ENCODE measurements around the gene PSMD3.

The PSMD3 gene

GRCh38 chr17:40017422-40018080 is 36.9 kb downstream of the PSMD3 start:
- H3K4me3 ChIP-seq (ENCODE audit: low read depth, low read length), result no peak overlapping the region
- ChIA-PET CTCF (interaction anchor here (1.2 to 12.8 kb wide), 9 partner anchors 14 to 273 kb away, joined by 3 to 325 read pairs (median 29); no protein-coding TSS in a partner anchor), POLR2A (interaction anchor here (0.5 kb wide), 1 partner anchor 251 kb away, joined by 3 read pairs; no protein-coding TSS in a partner anchor)
- no peak for TF ChIP-seq CTCF (IDR thresholded peaks at IDR 0.05; ENCODE audit: insufficient read depth, low read length, missing control alignments)
- DNase-seq (ENCODE audit: low read depth, low spot score), result no peak

GRCh38 chr17:40018211-40019121 is 37.9 kb downstream of the PSMD3 start:
- no peak for TF ChIP-seq CTCF (IDR thresholded peaks at IDR 0.05; ENCODE audit: insufficient read depth, low read length, missing control alignments)
- ChIA-PET POLR2A (interaction anchor here (0.5 kb wide), 1 partner anchor 252 kb away, joined by 3 read pairs; no protein-coding TSS in a partner anchor), CTCF (interaction anchor here (0.7 to 12.8 kb wide), 8 partner anchors 13 to 273 kb away, joined by 3 to 325 read pairs (median 44); no protein-coding TSS in a partner anchor)
- H3K4me3 ChIP-seq (ENCODE audit: low read depth, low read length), result no peak overlapping the region
- DNase-seq (ENCODE audit: low read depth, low spot score), result no peak

- no peak for DNase-seq (ENCODE audit: low read depth, low spot score)
- TF ChIP-seq CTCF (IDR thresholded peaks at IDR 0.05; ENCODE audit: insufficient read depth, low read length, missing control alignments), result no peak
- ChIA-PET CTCF (interaction anchor here (0.9 to 12.8 kb wide), 5 partner anchors 12 to 149 kb away, joined by 3 to 325 read pairs (median 69); no protein-coding TSS in a partner anchor), POLR2A (no interaction called here)
- no peak overlapping the region for H3K4me3 ChIP-seq (ENCODE audit: low read depth, low read length)
These were observed 38.8 kb downstream of the PSMD3 start for GRCh38 chr17:40019140-40019991.

- TF ChIP-seq CTCF (IDR thresholded peaks at IDR 0.05; ENCODE audit: insufficient read depth, low read length, missing control alignments), result no peak
- DNase-seq (ENCODE audit: low read depth, low spot score), result no peak
- ChIA-PET CTCF (interaction anchor here (0.9 to 2.8 kb wide), 4 partner anchors 9 to 93 kb away, joined by 3 to 10 read pairs (median 7); no protein-coding TSS in a partner anchor), POLR2A (no interaction called here)
- no peak overlapping the region for H3K4me3 ChIP-seq (ENCODE audit: low read depth, low read length)
These were observed 39.5 kb downstream of the PSMD3 start for GRCh38 chr17:40020146-40020545.

- CTCF ChIA-PET, result interaction anchor here (0.8 to 2.8 kb wide), 15 partner anchors 8 to 170 kb away, joined by 3 to 26 read pairs (median 7); partner anchors contain the start of gene THRA
- DNase-seq (ENCODE audit: low read depth, low spot score), result no peak
- POLR2A ChIA-PET, result interaction anchor here (0.7 kb wide), 1 partner anchor 79 kb away, joined by 7 read pairs; the partner anchor contains the start of gene NR1D1
- TF ChIP-seq CTCF (IDR thresholded peaks at IDR 0.05; ENCODE audit: insufficient read depth, low read length, missing control alignments), result no peak
- no peak overlapping the region for H3K4me3 ChIP-seq (ENCODE audit: low read depth, low read length)
These were observed 40.9 kb downstream of the PSMD3 start for GRCh38 chr17:40021451-40021971.
